HG02970 (cell line): ENCODE results near the gene FN1.
"Not testable (repeated sequence)": the region's sequence is repeated elsewhere in the genome, so short reads cannot be mapped to it uniquely, and the experiment has no call there.

Source experiments
- ATAC-seq: cut with Tn5 transposase; IDR thresholded peaks from one replicate; pipeline ENCODE4 v1.9.1; 2021; ENCODE audit warnings: mild to moderate bottlenecking, moderate library complexity, moderate number of reproducible peaks; ENCODE audit not compliant: unreplicated experiment, low FRiP score

The FN1 gene

GRCh38 chr2:215423928-215424540 is 11.8 kb downstream of the FN1 start:
- no peak for ATAC-seq

GRCh38 chr2:215423234-215423633 is 12.6 kb downstream of the FN1 start:
- ATAC-seq = no peak

DNA sequence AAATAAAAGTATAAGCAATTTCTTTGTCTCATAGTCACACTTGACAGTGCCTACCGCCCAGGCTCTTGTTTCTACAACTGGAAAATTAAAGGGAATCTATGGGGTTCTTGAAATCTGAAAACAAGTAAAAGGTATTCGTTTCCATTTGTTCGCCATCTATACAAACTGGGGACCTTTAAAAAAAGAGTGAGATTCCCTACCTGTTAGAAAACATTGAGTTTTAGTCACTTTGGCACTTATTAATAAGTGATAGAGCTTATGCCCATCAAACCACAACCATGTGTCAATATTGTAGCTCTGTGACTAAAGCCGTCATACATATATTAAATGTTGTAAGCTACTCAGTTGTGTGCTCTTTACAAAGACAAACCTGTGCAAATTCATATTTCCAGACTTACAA is 13.2 kb downstream of the FN1 start:
- no peak for ATAC-seq

DNA sequence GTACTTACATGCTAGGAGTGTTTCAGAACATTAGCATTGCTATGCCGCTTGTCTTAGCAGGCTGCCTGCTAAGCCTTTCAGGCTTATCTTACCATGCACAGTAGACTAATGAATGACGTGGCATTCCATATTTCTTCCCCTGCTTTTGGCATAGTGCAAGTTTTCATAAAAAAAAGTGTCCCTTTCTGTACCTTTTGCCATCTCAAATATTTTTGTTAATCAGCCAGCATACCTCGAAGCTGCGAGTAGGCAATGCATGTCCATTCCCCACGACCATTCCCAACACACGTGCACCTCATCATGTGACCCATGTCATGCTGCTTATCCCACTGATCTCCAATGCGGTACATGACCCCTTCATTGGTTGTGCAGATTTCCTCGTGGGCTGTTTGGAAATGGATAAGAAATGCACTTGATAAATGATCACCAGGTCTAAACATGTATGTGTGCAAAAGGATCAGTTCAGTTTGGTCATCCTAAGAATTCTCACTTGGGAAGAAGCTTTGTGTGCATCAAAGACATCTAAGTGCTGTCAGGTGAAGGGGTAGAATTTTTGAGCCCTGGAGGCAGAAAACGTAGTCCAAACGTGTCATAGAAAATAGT is 13.9 kb downstream of the FN1 start:
- no peak for ATAC-seq

DNA sequence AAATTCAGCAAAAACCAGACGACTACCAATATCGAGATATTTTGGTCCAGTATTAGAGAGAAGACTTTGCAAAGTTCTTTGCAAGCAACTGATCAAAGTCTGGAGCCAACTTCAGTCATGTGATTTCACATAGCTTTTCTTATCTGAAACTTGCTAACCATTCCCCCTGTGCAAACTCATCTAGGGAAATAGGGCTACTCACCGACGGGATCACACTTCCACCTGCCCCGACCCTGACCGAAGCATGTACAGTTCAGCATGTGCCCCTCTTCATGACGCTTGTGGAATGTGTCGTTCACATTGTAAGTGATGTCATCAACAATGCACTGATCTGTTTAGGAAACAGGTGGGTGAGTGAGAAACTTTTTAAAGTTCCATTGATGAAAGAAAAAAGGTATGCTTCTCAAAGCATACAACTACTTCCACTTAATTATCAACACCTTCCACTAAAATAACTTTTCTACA is 15.4 kb downstream of the FN1 start:
- ATAC-seq = no peak

- no peak for ATAC-seq
These were observed 15.9 kb downstream of the FN1 start for GRCh38 chr2:215419769-215420470.

- ATAC-seq = no peak
These were observed 16.8 kb downstream of the FN1 start for GRCh38 chr2:215419113-215419512.

- ATAC-seq = no peak
These were observed 17.6 kb downstream of the FN1 start for GRCh38 chr2:215418064-215418963.

DNA sequence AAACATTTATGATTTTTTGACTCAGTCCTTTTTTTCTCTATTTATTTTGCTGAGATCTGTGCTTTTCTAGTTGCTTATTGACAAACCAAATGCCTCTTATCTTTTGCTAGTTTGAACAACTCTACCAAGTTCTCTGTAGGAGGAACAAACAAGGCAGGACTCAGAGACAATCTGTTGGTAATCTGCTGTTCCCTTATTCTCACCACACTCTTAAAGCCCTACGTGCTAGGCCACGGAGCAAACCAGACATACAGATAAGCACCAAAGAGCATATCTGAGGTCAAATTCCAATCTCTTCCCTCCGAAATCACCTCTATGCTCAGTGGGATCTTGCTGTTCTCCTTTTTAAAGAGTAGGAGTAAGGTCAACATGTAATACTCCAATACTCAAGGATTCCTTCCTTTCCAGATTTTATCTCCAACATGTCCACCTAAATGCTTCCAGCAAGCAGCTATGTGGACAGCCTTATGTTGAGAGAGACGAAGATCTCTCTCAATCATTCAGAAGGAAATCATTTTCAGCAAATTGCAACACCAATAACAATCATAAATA is 18.4 kb downstream of the FN1 start:
- ATAC-seq = no peak

DNA sequence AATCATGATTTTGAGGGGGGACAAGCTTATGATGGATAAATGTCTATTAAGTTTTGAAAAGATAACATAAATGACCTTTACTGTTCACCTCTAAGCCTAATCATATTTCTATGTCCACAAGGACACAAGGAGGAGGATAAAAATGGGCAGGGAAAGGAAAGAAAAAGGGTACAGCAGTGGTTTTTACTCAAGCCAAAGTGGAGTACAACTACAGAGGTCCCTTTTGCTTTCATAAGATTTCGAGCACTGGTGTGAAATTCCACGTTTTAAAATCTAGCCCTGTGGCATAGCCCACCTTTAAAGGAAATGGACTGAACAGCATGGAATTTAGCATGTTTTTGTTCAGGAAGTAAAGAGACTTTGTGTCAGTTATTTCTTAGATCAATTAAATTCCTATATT is 19.2 kb downstream of the FN1 start:
- ATAC-seq = no peak

- ATAC-seq = no peak
These were observed 19.9 kb downstream of the FN1 start for GRCh38 chr2:215415820-215416577.

DNA sequence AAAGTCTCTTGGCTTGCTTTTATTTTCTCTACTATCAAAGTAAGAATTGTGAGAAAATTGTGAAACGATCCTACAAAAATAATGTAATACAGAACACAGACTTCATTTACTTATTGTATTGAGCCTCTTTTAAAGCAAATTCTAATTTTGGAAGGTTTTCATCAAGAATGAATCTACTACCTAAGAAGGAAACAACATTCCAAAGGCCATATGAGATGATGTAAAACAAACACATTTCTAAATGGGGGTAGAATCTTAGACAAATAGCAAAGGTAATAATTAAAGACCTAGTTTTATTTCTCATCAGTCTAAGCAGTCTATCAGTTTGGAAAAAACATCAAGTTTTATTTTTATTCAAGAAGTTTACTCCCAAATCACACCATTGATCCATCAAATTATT is 20.6 kb downstream of the FN1 start:
- no peak for ATAC-seq

GRCh38 chr2:215414674-215415073 is 21.2 kb downstream of the FN1 start:
- no peak for ATAC-seq

GRCh38 chr2:215413974-215414373 is 21.9 kb downstream of the FN1 start:
- ATAC-seq = no peak

DNA sequence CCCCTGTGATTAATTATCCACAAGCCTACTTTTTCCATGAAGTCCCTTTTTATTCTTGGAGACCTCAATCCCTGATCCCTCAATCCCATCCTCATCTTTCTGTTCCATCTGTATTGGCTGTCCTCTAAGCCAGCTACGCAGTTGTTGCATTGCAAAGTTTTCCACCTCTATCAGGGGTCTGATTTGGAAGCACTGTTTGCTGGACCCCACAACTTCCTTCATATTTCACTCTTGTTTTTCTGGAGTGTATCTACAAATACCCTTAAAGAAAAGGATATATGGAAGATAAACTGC is 22.4 kb downstream of the FN1 start:
- no peak for ATAC-seq

DNA sequence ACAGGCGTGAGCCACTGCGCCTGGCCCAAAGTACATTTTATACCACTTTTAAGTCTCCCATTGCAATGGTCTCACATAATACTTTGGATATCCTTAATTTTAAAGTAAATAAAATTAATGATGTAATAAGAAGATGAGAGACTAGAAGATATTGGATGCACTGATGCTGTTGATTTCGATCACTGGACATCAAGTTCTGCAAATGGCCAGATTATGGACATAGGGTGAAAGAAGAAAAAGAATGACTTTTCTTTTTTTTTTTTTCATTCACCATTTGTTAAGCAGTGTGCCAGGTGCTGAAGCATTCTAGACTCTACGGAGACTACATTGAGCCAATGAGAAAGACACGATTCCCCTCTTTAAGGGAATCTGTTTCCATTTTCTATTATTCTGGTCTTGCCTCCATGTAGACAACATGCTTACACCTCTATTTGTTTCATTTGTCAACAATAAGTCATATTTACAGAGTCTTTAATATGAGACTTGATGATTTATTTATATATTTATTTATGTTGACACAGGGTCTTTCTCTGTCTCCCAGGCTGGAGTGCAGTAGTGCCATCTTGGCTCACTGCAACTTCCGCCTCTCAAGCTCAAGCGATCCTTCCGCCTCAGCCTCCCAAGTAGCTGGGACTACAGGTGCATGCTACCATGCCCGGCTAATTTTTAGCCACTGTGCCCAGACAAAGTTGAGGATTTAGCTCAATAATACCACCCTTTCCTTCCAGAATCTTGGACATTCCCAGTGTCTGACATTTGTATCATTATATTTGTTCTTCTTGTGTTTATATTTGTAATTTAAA is 23.7 kb downstream of the FN1 start:
- ATAC-seq = no peak

DNA sequence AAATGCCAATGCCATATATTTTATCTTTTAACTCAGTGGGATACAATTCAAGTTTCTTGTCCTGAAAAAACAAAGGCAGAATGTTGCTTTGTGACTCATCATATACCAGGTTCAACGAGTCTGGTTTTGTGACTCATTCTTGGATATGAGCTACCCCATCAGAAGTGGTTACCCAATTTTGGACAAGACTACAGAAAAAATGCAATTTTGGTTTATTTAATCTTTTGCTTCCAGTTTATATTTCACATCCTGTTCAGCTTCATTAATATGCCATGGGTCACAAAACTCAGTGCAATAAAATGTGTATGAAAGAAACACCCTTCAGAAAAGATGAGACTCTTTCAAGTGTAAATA is 25.0 kb downstream of the FN1 start:
- no peak for ATAC-seq

GRCh38 chr2:215410181-215410931 is 25.5 kb downstream of the FN1 start:
- ATAC-seq = not testable (repeated sequence)
